GM12878 (cell line): ENCODE results near the gene B3GALT6. TPM values are rescaled to one million over a fixed set of nuclear protein-coding genes. Genes with fewer than 3 reads are reported as not detected.

Experiments used
- ATAC-seq: fragments of 200-7000 bp; cut with Tn5 transposase; 3 replicates; pipeline ENCODE4 v1.9.1; 2020; ENCODE audit warnings: mild to moderate bottlenecking, moderate library complexity
- BruUV-seq: library from RNA; stranded (reverse); fragments of 400-500 nt; replicated peaks from 2 replicates; lab custom pipeline; 2021; lab: Mats Ljungman, UMichigan
- CTCF ChIA-PET: fragments of 300-600 bp; sonication (Branson Sonifier 250); formaldehyde crosslinking; extraction: SDS; loops from one replicate; lab custom pipeline; 2021; ENCODE audit warnings: inconsistent platforms; lab: Yijun Ruan, JAX
- POLR2A ChIA-PET: fragments of 350-600 bp; formaldehyde crosslinking; extraction: SDS; loops from one replicate; lab custom pipeline; 2021; ENCODE audit warnings: inconsistent platforms; lab: Charles Lee
- RAD21 ChIA-PET: fragments of 300-600 bp; sonication (Branson Sonifier 250); formaldehyde crosslinking; loops from one replicate; lab custom pipeline; 2023; ENCODE audit warnings: antibody characterized with exemption; ENCODE audit not compliant: unreplicated experiment; lab: Charles Lee
- SMC1A ChIA-PET: fragments of 300-600 bp; sonication (Branson Sonifier 250); formaldehyde crosslinking; loops from one replicate; lab custom pipeline; 2023; ENCODE audit not compliant: unreplicated experiment, uncharacterized antibody; lab: Charles Lee
- DNase-seq: peaks from one replicate; pipeline ENCODE4 v3.0.0-alpha.2; 2011; ENCODE audit warnings: low read depth, low spot score
- FAIRE-seq: peaks from 3 replicates; lab custom pipeline; 2011; peaks lifted over from hg19 to GRCh38; lab: Jason Lieb, UNC
- H2AFZ ChIP-seq: 2 replicates; pipeline ENCODE4 v1.6.0; 2011; ENCODE audit warnings: low read depth, low read length, control low read depth; ENCODE audit not compliant: control insufficient read depth
- H3K27ac ChIP-seq: 2 replicates; pipeline ENCODE4 v1.5.1; 2011; ENCODE audit warnings: control low read depth; ENCODE audit not compliant: control insufficient read depth, insufficient read depth
- H3K27me3 ChIP-seq, 2 experiments: replicated peaks in 1 of 2; 2 replicates each; pipeline versions ENCODE4 v1.6.0 to v1.6.1; 2011; ENCODE audit warnings: low read length in 1 of 2; ENCODE audit not compliant: control insufficient read depth in 2 of 2, insufficient read depth in 2 of 2
- H3K36me3 ChIP-seq, 2 experiments: 2 replicates each; pipeline ENCODE4 v1.5.1; 2011; ENCODE audit warnings: low read length in 1 of 2; ENCODE audit not compliant: control insufficient read depth in 2 of 2, insufficient read depth in 2 of 2
- H3K4me1 ChIP-seq: 2 replicates; pipeline ENCODE4 v1.6.1; 2011; ENCODE audit warnings: mild to moderate bottlenecking, low read length, moderate library complexity, mixed read lengths; ENCODE audit not compliant: control insufficient read depth, insufficient read depth
- H3K4me2 ChIP-seq: 2 replicates; pipeline ENCODE4 v1.6.0; 2011; ENCODE audit warnings: control low read depth; ENCODE audit not compliant: control insufficient read depth, insufficient read depth
- H3K4me3 ChIP-seq: fragments of 200-600 bp; sonication (generic); 2 replicates; pipeline ENCODE4 v1.5.1; 2016
- H3K79me2 ChIP-seq: 2 replicates; pipeline ENCODE4 v1.6.0; 2011; ENCODE audit warnings: low read length; ENCODE audit not compliant: control insufficient read depth, insufficient read depth
- H3K9ac ChIP-seq: 2 replicates; pipeline ENCODE4 v1.8.0; 2011; ENCODE audit warnings: low read length, control low read depth, mixed read lengths; ENCODE audit not compliant: control insufficient read depth, insufficient read depth
- H3K9me3 ChIP-seq: replicated peaks from 3 replicates; pipeline ENCODE4 v1.5.1; 2011; ENCODE audit warnings: mild to moderate bottlenecking, low read length; ENCODE audit not compliant: control insufficient read depth, insufficient read depth
- H4K20me1 ChIP-seq: 2 replicates; pipeline ENCODE4 v1.6.0; 2011; ENCODE audit not compliant: control insufficient read depth, insufficient read depth
- E2F4 ChIP-seq: IDR thresholded peaks from 2 replicates; pipeline ENCODE4 v1.6.1; 2012; ENCODE audit warnings: low read depth, low read length, improper control_type of control experiment
- EZH2 ChIP-seq: IDR thresholded peaks from 2 replicates; pipeline ENCODE4 v1.6.1; 2012; ENCODE audit warnings: low read depth, mild to moderate bottlenecking, control low read depth, inconsistent platforms, low read length, borderline replicate concordance; ENCODE audit not compliant: control insufficient read depth
- LARP7 ChIP-seq: fragments of 450-650 bp; IDR thresholded peaks from 2 replicates; pipeline ENCODE4 v1.6.1; 2017; ENCODE audit warnings: mild to moderate bottlenecking
- MYB ChIP-seq: fragments of 150-350 bp; IDR thresholded peaks from 2 replicates; pipeline ENCODE4 v1.6.1; 2014; ENCODE audit warnings: mild to moderate bottlenecking, low read depth, low read length, borderline replicate concordance
- NKRF ChIP-seq: fragments of 450-650 bp; conservative IDR thresholded peaks from 2 replicates; pipeline ENCODE4 v1.6.1; 2017; ENCODE audit warnings: mild to moderate bottlenecking, moderate library complexity
- NR2F1 ChIP-seq: fragments of 450-650 bp; conservative IDR thresholded peaks from 2 replicates; pipeline ENCODE4 v1.6.1; 2017; ENCODE audit warnings: mild to moderate bottlenecking
- NRF1 ChIP-seq: conservative IDR thresholded peaks from 2 replicates; pipeline ENCODE4 v1.6.1; 2011; ENCODE audit warnings: mild to moderate bottlenecking, low read depth, low read length, improper control_type of control experiment
- PBX3 ChIP-seq: IDR thresholded peaks from 2 replicates; pipeline ENCODE4 v1.6.1; 2011; ENCODE audit warnings: mild to moderate bottlenecking, low read depth, low read length, moderate library complexity; ENCODE audit not compliant: insufficient replicate concordance
- RELA ChIP-seq: fragments of 450-650 bp; IDR thresholded peaks from 2 replicates; pipeline ENCODE4 v1.8.0; 2014; ENCODE audit warnings: borderline replicate concordance; ENCODE audit not compliant: partially characterized antibody
- SMAD1 ChIP-seq: fragments of 450-650 bp; IDR thresholded peaks from 2 replicates; pipeline ENCODE4 v1.6.1; 2018; ENCODE audit warnings: mild to moderate bottlenecking, low read depth; ENCODE audit not compliant: partially characterized antibody
- SMC3 ChIP-seq: IDR thresholded peaks from 2 replicates; pipeline ENCODE4 v1.6.1; 2011; ENCODE audit warnings: low read length, improper control_type of control experiment, borderline replicate concordance
- SRF ChIP-seq, 2 experiments: IDR thresholded peaks; 2 replicates each; pipeline ENCODE4 v1.6.1; 2011; ENCODE audit warnings: low read depth in 2 of 2, low read length in 2 of 2, mild to moderate bottlenecking in 1 of 2, moderate library complexity in 1 of 2
- USF1 ChIP-seq: IDR thresholded peaks from 2 replicates; pipeline ENCODE4 v1.6.1; 2011; ENCODE audit warnings: borderline replicate concordance, low read depth, mild to moderate bottlenecking, moderate library complexity, mixed read lengths, low read length; ENCODE audit not compliant: insufficient read depth; ENCODE audit errors: extremely low read length
- ZNF592 ChIP-seq: fragments of 450-650 bp; IDR thresholded peaks from 2 replicates; pipeline ENCODE4 v1.6.1; 2017; ENCODE audit warnings: mild to moderate bottlenecking, moderate library complexity
- in situ Hi-C: fragments of 300-500 bp; cut with MboI; formaldehyde crosslinking; loops from 9 replicates; pipeline ENCODE4 v1.14.3; 2018; ENCODE audit warnings: mixed read lengths
- intact Hi-C: fragments of 100-400 bp; cut with micrococcal nuclease; formaldehyde crosslinking; loops from one replicate; pipeline ENCODE4 v1.14.2; 2022; ENCODE audit not compliant: unreplicated experiment
- polyA plus RNA-seq, 11 experiments: library from polyadenylated mRNA; depleted of rRNA in 4 of 11; unstranded in 6 of 11; stranded (reverse) in 5 of 11; fragments of >200 nt; fragmentation: Nextera tagmentation in 4 of 11; fragmentation: Illumina TruSeq in 1 of 11; extraction: Ambion mirVana in 4 of 11; extraction: Trizol in 1 of 11; gene quantifications; 1 replicate in 1 of 11; 2 replicates in 10 of 11; pipeline versions ENCODE4 v1.2.1 to v1.2.3, GENCODE V29; 2011 to 2016; ENCODE audit warnings: inconsistent platforms in 2 of 11, missing spikeins in 2 of 11, low read depth in 1 of 11
- total RNA-seq, 4 experiments: library from RNA; depleted of rRNA in 3 of 4; stranded (reverse); fragments of >200 nt in 3 of 4; fragmentation: Illumina TruSeq in 1 of 4; extraction: Trizol in 1 of 4; gene quantifications; 2 replicates each; pipeline versions ENCODE4 v1.2.1 to v1.2.3, GENCODE V29; 2013 to 2021

The B3GALT6 gene
- total and polyA plus RNA-seq, 10 of the 15 experiments (the other 5 are each of a cell fraction or from before 2014, with no cell fraction given), result 0.53 to 20.8 (median 4.5) TPM

GRCh38 chr1:1187938-1188337 is 44.1 kb upstream of the B3GALT6 start:
- DNase-seq (no peak), ATAC-seq (no peak), FAIRE-seq (no peak)
- in situ Hi-C loops, result no loop called here
- Histone ChIP-seq H2AFZ (no peak overlapping the region), H3K4me3 (no peak overlapping the region), H3K79me2 (no peaks in the 10 kb centered on the region), H3K9ac (no peak overlapping the region), H3K4me2 (no peak overlapping the region), H3K27ac (no peak overlapping the region), H3K27me3 (no peaks in the 10 kb centered on the region), H3K4me1 (no peaks in the 10 kb centered on the region), H3K36me3 (no peaks in the 10 kb centered on the region), H4K20me1 (no peaks in the 10 kb centered on the region), H3K9me3 (no peaks in the 10 kb centered on the region; the same call in 2 of the 3 replicates)
- POLR2A ChIA-PET, result interaction anchor here (0.9 to 1.6 kb wide), 2 partner anchors 13 to 166 kb away, joined by 3 to 6 read pairs; no protein-coding TSS in a partner anchor
- CTCF ChIA-PET, result interaction anchor here (0.6 to 1.7 kb wide), 3 partner anchors 65 to 104 kb away, joined by 3 to 4 read pairs (median 3); no protein-coding TSS in a partner anchor
- SMC1A ChIA-PET, result interaction anchor here (0.7 to 1.1 kb wide), 2 partner anchors 35 to 207 kb away, joined by 3 read pairs; no protein-coding TSS in a partner anchor
- RAD21 ChIA-PET, result interaction anchor here (0.7 to 1.3 kb wide), 3 partner anchors 16 to 102 kb away, joined by 3 to 4 read pairs (median 3); no protein-coding TSS in a partner anchor
- no TSS peak for BruUV-seq
- intact Hi-C loops, result no loop called here
- TF ChIP-seq MYB, result no peak
- no peak for TF ChIP-seq SMC3
- TF ChIP-seq RELA, result no peak
- no peak for TF ChIP-seq EZH2
- TF ChIP-seq NRF1, result no peak
- no peak for TF ChIP-seq SRF (IDR thresholded peaks at IDR 0.05; ENCODE audit: low read depth in 2 of 2, low read length in 2 of 2)
- no peak for TF ChIP-seq ZNF592
- no peak for TF ChIP-seq PBX3
- no peak for TF ChIP-seq LARP7
- no peak for TF ChIP-seq SMAD1
- TF ChIP-seq NR2F1, result no peak
- no peak for TF ChIP-seq USF1
- no peak for TF ChIP-seq NKRF
- TF ChIP-seq E2F4, result no peak
